T47D (cell line): ENCODE measurements around the gene CHRM5.
"Not testable (repeated sequence)": the region's sequence is repeated elsewhere in the genome, so short reads cannot be mapped to it uniquely, and the experiment has no call there.

ENCODE experiments used
- DNase-seq, 2 experiments: peaks; one replicate each; pipeline versions ENCODE4 v3.0.0 to v3.0.0-alpha.2; 2011 to 2012; ENCODE audit warnings: low read depth in 1 of 2, low spot score in 1 of 2
- JUND ChIP-seq: IDR thresholded peaks from 2 replicates; pipeline ENCODE4 v1.6.1; 2012; ENCODE audit warnings: low read depth
- in situ Hi-C: cut with HindIII; loops from 2 replicates; pipeline ENCODE4 v1.10.0; 2016; ENCODE audit warnings: low sequenced_read_pairs, low pct_unique_long_range_greater_than_20kb

CHRM5 gene

DNA sequence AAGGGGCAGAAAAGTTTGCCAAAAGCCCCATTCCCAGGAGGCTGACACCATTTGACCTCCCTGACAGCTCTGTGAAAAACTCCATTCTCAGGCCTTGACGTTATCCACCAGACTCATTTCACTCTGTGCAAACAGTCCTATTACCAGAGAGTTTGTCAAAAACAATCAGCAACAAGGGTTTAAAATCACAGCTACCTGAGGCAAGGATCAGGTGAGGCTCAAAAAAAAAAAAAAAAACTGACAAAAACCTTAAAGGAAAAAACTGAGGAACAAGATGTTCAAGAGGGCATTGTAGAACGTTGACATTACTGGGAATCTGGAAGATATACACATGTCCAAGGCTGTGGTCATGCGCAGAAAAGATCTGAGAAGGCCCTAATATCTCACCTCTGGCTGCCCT, 59.3 kb downstream of the CHRM5 start:
- TF ChIP-seq JUND = no peak
- in situ Hi-C loops = no loop called here
- DNase-seq = no peak

DNA sequence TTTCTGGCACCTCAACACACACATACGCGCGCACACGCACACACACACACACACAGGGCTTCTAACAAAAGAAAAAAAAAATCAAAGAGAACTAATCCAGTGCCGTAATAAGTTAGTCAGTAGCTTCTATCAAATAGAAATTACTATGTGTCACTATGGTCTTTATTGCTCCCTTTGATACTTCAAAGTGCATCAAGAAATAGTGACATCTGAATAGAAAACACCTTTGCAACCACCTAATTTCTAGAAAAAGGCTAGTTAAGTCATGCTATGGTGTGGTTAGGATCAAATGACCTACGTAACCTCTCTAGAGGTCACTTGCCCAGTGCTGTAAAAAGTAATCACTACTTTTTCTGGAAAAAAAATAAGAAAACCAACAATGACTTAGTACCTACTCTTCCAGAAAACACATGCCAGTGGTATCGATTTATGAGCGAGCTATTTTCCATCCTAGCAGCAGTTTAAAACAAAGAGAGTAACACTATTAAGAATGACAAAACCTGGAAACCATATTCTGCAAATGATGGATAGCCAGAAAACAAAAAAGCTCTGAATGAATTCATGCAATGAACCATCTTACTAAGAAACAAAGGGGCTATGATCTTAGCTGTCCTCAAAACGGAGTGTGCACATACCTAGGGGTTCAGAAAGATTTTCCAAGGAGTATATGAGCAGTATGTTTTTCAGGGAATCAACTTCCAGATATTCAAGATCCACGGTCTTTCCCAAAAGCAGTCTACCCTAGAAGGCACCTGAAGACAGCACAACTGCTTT, 63.9 kb downstream of the CHRM5 start:
- no peak for DNase-seq
- no peak for TF ChIP-seq JUND
- in situ Hi-C loops = no loop called here

DNA sequence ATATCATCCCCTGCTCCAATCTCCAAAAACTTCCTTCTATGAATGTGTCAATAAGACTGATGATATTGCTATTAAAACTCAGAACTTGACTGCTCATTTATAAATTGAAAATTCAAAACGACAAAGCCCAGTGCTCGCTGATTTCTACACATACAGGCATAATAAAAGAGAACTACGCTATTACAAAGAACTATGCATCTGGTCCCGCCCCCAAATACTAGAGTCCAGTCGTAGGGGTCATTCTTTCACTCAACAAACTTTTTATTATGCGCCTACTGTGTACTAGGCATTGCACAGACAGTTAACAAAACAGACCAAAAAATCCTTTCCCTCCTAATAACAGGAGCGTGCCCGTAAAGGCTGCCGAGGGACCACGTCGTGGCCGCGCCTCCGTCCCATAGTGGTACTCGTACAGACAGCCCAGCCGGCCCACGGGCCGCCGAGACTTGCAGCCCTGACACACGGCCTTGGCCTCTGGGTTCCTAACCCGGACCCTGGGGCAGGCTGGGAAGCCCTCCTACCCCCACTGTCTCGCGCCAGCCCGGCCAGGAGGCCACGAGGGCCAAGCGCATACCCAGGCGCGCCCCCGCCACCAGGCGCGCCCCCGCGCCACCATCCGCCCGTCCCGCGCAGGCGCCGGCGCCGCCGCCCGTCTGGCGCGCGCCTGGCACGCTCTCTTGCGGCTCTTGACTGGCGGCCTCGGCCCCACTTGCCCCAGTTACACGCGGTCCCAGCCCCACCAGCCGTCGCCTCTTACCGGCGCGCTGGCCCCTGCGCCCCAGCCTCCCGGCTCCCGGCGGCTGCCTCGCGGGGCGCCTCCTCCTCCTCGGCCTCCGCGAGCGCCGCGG, 70.0 kb downstream of the CHRM5 start:
- no peak for TF ChIP-seq JUND
- peak; percentile 68 to 82 for DNase-seq
- in situ Hi-C loops = no loop called here

DNA sequence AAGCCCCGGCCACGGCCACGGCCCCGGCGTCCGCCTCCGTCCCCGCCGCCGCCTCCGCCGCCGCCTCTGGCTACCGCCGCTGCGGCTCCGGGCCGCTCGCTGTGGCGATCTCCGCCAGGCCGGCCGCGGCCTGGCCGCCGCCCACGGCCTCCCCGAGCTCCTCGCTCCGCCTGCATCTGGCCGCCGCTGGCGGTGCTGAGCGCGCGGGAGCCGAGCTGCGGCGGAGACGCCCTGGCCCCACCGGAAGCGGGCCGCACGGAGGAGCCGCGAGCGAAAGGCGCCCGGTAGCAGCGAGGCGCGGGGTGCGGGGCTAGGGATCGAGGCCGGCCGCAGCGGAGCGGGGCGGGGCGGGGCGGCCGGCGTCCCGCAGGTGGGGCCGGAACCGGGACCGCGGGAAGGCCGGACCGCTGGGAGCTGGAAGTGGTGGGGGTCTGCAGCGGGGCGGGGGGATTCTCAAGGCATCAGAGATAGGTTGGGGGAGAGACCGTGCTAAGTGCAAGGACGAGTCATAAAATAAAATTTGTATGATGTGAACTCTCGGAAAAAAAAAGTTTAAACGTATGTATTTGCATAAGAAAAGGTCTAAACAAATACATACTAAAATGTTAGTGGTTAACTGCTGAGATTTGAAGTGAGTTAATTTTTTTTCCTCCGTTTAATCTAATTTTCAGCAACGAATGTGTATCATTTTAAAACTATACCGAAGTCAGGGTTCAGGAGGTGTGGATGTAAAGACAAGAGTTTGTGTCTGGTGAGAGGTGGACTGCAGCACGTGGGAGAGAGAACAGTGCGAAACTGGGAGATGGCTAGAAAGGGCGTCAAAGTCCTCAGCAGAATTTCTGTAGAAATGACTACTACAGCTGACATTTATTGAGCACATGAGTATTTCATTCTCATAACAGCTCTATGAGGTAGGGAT, 70.8 kb downstream of the CHRM5 start, which contains the start of gene AVEN:
TSS of gene AVEN (minus strand) at position 334 of the 919 bp plus-strand sequence. CDS start at position 176, 158 bp downstream.
- peak; percentile 21 to 54 for DNase-seq
- in situ Hi-C loops = no loop called here

DNA sequence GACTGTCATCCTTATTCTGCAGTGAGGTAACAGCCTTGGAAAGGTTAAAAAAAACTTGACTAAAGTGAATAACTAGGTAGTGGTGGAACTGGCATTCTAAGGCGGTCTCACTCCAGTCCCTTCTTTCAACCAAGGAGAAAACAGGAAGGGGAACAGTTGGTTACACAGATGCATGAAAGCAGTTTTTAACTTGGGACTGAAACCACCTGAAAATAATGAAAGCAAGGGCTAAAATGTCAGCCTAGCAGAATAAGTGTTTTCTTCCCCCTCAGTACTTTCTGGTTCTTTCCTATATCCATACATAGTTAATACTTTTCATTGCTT, 71.5 kb downstream of the CHRM5 start:
- no peak for DNase-seq
- in situ Hi-C loops = no loop called here
- TF ChIP-seq JUND = no peak

More for the DNA sequence above, 70.8 kb downstream of the CHRM5 start, which contains the start of gene AVEN:
- no peak for TF ChIP-seq JUND

DNA sequence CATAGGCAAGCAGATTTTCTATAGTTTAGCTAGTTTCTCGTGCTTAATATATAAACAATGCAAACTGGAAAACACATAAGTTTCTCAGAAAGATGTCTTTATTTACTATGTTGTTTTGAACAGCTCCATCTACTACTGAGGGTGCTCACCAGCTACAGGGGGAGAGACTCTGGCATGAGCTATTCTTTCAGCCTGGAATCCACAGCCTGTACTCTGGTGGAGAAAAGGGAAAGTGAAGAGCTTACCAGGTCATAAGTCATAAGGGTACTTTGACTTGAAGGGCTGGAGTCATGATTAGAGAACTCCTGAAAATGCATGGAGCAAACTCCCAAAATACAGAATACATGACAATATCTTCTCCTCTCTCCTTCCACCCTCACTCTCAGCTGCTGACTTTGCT, 75.1 kb downstream of the CHRM5 start:
- in situ Hi-C loops = no loop called here
- no peak for TF ChIP-seq JUND

DNA sequence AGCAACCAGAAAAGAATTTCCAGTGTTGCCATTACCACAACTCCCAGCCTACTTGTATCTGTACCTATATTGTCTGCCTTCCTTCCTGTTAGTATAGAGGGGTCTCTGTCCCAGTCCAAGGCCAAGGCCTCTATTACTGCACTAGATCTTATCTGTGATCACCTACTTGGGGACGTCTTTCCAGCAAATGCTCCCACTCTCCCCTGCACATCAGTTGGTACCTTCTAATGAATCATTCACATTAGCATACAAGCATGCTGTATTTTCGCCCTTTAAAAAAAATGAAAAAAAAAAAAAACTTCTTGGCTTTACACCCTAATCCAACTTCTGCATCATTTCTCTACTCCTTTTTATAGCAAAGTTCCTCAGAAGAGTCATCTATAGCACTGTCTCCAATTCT, 75.5 kb downstream of the CHRM5 start:
- in situ Hi-C loops = no loop called here
- no peak for TF ChIP-seq JUND
- no peak for DNase-seq

More for the DNA sequence above, 75.1 kb downstream of the CHRM5 start:
- DNase-seq = no peak

DNA sequence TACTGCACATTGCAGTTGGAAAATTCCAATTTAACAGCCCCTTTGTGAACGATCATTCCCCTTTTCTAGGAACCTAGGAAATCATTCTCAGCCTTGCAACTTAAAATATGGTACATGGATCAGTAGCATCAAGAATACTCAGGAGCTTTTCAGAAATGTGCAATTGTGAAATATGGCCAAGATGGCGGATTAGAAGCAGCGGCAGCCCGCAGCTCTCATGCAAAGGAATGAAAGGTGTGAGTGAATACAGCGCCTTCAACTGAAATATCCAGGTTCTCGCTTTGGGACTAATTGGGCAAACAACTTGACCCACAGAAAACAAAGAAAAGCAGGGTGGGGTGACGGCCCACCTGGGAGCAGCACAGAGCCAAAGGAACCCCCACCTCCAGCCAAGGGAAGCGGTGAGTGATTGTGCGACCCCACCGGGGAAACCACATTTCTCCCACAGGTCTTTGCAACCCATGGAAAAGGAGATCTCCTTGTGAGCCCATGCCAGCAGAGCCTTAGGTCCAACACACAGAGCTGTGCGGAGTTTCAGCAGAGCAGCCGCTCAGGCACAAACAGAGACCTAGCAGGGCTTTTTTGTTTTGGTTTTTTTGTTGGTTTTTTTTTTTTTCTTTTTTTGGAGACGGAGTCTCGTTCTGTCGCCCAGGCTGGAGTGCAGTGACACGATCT, 78.3 kb downstream of the CHRM5 start:
- TF ChIP-seq JUND = no peak
- in situ Hi-C loops = no loop called here
- DNase-seq = no peak

DNA sequence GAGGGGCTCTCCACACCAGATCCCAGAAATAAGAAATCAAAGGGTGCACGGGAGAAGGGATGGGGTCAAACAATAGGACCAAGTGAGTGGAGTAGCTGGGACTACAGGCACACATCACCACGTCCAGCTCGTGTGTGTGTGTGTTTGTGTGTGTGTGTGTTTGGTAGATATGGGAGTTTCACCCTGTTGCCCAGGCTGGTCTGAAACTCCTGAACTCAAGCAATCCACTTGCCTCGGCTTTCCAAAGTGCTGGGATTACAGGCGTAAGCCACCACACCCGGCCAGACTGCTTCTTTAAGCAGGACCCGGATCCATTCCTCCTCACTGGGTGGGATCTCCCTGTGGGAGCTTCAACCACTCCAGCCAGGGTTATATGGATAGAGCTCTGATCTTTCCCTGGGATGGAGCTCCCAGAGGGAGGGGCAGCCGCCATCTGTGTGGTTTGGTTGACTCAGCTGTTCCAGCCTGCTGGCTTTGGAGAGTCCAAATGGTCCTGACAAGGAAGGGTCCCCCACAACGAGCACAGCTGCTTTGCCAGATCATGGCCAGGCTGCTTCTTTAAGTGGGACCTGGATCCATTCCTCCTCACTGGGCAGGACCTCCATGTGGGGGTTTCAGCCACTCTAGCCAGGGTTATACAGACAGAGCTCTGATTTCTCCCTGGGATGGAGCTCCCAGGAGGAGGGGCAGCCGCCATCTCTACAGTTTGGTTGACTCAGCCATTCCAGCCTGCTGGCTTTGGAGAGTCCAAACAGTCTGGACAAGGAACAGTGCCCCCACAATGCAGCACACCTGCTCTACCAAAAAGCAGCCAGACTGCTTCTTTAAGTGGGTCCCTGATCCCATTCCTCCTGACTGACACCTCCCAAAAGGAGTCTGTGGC, 79.8 kb downstream of the CHRM5 start:
- in situ Hi-C loops = no loop called here
- TF ChIP-seq JUND = no peak
- no peak for DNase-seq

DNA sequence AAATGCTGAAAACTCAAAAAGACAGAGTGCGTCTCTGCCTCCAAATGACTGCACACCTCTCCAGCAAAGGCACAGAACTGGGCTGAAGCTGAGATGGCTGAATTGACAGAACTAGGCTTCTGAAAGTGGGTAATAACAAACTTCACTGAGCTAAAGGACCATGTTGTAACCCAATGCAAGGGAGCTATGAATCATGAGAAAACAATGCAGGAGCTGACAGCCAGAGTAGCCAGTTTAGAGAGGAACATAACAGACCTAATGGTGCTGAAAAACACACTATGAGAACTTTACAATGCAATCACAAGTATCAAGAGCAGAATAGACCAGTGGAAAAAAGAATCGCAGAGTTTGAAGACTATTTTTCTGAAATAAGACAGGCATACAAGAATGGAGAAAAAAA, 80.8 kb downstream of the CHRM5 start:
- DNase-seq = peak in 1 of 2 experiments; percentile 27
- no peak for TF ChIP-seq JUND
- in situ Hi-C loops = no loop called here

DNA sequence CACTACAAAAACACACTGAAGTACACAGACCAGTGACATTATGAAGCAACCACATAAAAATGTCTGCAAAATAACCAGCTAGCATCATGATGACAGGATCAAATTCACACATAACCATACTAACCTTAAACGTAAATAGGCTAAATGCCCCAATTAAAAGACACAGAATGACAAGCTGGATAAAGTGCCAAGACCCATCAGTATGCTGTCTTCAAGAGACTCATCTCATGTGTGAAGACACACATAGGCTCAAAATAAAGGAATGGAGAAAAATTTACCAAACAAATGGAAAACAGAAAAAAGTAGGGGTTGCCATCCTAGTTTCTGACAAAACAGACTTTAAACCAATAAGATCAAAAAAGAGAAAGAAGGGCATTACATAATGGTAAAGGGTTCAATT, 82.1 kb downstream of the CHRM5 start:
- in situ Hi-C loops, DNase-seq: not testable (repeated sequence)
